Measurements from ENCODE around the gene ZSCAN23. TPM values are rescaled to one million over a fixed set of nuclear protein-coding genes. Genes with fewer than 3 reads are reported as not detected.
A peak's percentile ranks its signal among the peaks of the same experiment; 100 is the strongest.

The ZSCAN23 gene
- total and polyA plus RNA-seq, 9 of the 15 experiments (the other 6 are each of a cell fraction or from before 2014, with no cell fraction given): 0.05 to 0.29 (median 0.21) TPM; not detected in 1

GRCh38 chr6:28488916-28489365 lies 45.6 kb upstream of the ZSCAN23 start (continued):
- TF ChIP-seq, protein P1, sequence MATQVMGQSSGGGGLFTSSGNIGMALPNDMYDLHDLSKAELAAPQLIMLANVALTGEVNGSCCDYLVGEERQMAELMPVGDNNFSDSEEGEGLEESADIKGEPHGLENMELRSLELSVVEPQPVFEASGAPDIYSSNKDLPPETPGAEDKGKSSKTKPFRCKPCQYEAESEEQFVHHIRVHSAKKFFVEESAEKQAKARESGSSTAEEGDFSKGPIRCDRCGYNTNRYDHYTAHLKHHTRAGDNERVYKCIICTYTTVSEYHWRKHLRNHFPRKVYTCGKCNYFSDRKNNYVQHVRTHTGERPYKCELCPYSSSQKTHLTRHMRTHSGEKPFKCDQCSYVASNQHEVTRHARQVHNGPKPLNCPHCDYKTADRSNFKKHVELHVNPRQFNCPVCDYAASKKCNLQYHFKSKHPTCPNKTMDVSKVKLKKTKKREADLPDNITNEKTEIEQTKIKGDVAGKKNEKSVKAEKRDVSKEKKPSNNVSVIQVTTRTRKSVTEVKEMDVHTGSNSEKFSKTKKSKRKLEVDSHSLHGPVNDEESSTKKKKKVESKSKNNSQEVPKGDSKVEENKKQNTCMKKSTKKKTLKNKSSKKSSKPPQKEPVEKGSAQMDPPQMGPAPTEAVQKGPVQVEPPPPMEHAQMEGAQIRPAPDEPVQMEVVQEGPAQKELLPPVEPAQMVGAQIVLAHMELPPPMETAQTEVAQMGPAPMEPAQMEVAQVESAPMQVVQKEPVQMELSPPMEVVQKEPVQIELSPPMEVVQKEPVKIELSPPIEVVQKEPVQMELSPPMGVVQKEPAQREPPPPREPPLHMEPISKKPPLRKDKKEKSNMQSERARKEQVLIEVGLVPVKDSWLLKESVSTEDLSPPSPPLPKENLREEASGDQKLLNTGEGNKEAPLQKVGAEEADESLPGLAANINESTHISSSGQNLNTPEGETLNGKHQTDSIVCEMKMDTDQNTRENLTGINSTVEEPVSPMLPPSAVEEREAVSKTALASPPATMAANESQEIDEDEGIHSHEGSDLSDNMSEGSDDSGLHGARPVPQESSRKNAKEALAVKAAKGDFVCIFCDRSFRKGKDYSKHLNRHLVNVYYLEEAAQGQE (IDR thresholded peaks at IDR 0.05; ENCODE audit: borderline replicate concordance): no peak
- TF ChIP-seq, protein P1 (CRISPR knock-in tag; IDR thresholded peaks at IDR 0.05; ENCODE audit: low read depth): 0 out of 2 replicates have a peak, but pooled peaks have one; percentile 12
- TF ChIP-seq SMAD1 (IDR thresholded peaks at IDR 0.05; ENCODE audit: low read depth, low read length, partially characterized antibody) (no peak), SIN3A (IDR thresholded peaks at IDR 0.05; ENCODE audit: borderline replicate concordance in 2 of 2, control insufficient read depth in 1 of 2, low read depth in 2 of 2, low read length in 2 of 2) (0 out of 4 replicates have a peak, but pooled peaks of 1 of the 2 experiments have one; percentile 35), FOXA1 (IDR thresholded peaks at IDR 0.05; ENCODE audit: borderline replicate concordance) (no peak), SOX6 (IDR thresholded peaks at IDR 0.05) (peak; percentile 55; the same call in 1 of the 2 replicates), ZNF318 (IDR thresholded peaks at IDR 0.05; ENCODE audit: borderline replicate concordance in 1 of 2, low read depth in 1 of 2) (peak in 1 of 2 experiments; percentile 76; a peak in 1 of 4 replicates), ZBTB1 (CRISPR knock-in tag; IDR thresholded peaks at IDR 0.05; ENCODE audit: borderline replicate concordance, low read depth) (no peak)
- TF ChIP-seq, protein P2, sequence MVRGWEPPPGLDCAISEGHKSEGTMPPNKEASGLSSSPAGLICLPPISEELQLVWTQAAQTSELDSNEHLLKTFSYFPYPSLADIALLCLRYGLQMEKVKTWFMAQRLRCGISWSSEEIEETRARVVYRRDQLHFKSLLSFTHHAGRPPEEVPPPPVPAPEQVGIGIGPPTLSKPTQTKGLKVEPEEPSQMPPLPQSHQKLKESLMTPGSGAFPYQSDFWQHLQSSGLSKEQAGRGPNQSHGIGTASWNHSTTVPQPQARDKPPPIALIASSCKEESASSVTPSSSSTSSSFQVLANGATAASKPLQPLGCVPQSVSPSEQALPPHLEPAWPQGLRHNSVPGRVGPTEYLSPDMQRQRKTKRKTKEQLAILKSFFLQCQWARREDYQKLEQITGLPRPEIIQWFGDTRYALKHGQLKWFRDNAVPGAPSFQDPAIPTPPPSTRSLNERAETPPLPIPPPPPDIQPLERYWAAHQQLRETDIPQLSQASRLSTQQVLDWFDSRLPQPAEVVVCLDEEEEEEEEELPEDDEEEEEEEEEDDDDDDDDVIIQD (CRISPR knock-in tag; IDR thresholded peaks at IDR 0.05): 0 out of 2 replicates have a peak, but pooled peaks have one; percentile 65
